Renal cortex interstitium (tissue), 11 donors: Measurements from ENCODE around the gene PTPN1. TPM values are rescaled to one million over a fixed set of nuclear protein-coding genes. Genes with fewer than 3 reads are reported as not detected.
"Not testable (repeated sequence)": the region's sequence is repeated elsewhere in the genome, so short reads cannot be mapped to it uniquely, and the experiment has no call there.

Experiments
- DNase-seq, 11 donors: peaks; one replicate each; pipeline ENCODE4 v3.0.0-alpha.2; 2013; ENCODE audit warnings: low read depth in 9 of 11, low spot score in 4 of 11; ENCODE audit errors: extremely low read depth in 1 of 11
- polyA plus RNA-seq, 3 donors: library from polyadenylated mRNA; unstranded; fragments of 120-200 nt; gene quantifications; one replicate each; pipeline ENCODE4 v1.2.1, GENCODE V29; 2013; ENCODE audit not compliant: insufficient read length in 3 of 3

Gene PTPN1
- polyA plus RNA-seq, 3 donors = 32.8 to 33.4 (median 32.8) TPM

DNA sequence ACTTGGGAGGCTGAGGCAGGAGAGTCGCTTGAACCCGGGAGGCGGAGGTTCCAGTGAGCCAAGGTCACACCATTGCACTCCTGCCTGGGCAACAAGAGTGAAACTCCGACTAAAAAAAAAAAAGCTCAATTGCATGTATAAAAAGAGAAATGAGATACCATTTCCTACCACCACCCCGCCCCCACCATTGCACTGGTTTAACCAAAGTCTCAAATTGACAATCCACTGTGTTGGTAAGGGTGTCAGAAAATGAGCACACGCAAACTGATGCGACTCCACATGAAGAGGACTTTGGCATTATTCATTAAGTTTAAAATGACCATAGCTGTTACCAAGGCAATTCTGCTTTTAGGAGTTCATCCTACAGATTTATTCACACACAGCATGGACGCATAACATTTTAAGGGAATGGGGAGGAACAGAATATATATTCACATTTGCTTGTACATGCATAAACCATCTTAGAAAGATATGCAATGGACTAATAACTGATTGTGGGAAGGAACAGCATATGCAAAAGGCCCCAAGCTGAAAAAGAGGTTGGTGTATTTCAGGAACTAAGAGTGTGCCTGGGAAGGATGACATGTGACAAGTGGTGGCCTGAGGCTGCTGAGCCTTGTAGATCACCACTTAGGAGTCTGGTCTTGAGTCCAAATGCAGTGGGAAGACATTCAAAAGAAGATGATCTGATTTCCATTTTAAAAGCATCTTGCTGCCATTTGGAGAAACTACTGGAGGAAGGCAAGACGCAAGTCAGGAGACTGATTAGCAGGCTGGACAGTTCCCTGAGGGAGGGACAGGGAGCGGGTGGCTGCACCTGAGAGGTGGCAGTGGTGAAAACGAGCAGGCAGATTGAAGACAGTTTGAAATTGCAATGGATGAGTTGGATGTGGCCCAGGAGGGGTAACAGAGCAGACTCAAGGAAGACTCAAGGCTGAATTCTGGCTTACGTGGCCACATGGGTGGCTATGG lies 37.2 kb upstream of the PTPN1 start:
- no peak for DNase-seq

DNA sequence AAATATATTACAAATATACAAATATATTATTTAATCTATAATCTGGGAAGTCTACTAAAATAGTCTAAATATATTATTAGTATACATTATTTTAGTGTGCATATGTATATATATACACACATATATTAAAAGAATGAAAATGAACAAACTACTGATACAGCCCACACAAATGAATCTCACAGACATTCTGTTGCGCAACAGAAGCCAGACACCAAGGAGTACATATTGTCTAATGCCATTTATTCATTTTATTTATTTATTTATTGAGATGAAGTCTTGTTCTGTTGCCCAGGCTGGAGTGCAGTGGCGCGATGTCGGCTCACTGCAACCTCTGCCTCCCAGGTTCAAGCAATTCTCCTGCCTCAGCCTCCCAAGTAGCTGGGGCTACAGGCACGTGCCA lies 35.8 kb upstream of the PTPN1 start:
- not testable (repeated sequence) for DNase-seq

DNA sequence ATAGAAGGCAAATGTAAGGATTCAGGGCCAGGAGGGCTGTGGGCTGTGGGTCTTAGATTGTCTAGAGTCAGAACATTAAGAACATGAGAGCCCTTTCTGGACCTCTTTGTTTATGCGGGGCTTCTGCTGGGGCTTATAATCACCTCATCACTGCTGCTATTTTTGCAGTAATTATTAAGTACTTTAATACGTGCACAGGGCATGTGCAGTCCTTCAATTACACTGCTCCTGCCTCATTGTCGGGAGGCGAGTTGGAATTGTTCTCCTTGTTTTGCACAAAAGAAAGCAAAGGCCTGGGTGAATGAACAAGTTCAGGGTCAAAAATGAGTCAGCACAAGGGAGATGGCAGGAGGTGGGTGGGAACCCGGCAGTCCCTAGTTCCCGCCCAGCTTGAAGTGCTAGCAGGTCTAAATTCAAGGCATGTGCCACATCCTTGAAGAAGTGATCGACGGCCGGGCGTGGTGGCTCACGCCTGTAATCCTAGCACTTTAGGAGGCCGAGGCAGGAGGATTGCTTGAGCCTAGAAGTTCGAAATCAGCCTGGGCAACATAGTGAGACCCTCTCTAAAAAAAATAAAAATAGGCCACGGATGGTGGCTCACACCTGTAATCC lies 34.4 kb upstream of the PTPN1 start:
- DNase-seq = no peak

DNA sequence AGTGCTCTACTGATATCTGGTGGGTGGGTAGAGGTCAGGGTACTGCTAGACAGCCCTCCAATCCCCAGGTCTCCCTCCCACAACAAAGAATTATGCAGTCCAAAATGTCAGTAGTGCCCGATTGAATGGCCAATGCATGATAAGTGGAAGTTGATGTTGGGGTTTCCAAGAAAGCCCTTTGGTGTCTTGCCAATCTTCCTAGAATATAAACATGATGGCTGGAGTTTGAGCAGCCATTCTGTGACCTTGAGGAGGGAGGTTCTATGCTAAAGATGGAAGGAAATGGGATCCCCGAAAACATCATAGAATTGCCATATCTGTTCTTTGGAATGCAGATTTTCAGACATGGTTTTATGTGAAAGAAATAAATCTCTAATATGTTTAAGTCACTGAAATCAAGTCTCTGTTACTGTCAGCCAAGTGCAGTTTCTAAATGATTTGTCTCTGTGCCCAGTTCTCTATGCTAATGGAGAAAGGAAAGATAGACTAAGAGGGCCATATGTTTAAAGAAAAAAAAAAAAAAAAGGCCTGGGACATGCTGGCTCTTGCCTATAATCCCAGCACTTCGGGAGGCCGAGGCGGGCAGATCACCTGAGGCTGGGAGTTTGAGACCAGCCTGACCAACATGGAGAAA lies 32.8 kb upstream of the PTPN1 start:
- DNase-seq = no peak

DNA sequence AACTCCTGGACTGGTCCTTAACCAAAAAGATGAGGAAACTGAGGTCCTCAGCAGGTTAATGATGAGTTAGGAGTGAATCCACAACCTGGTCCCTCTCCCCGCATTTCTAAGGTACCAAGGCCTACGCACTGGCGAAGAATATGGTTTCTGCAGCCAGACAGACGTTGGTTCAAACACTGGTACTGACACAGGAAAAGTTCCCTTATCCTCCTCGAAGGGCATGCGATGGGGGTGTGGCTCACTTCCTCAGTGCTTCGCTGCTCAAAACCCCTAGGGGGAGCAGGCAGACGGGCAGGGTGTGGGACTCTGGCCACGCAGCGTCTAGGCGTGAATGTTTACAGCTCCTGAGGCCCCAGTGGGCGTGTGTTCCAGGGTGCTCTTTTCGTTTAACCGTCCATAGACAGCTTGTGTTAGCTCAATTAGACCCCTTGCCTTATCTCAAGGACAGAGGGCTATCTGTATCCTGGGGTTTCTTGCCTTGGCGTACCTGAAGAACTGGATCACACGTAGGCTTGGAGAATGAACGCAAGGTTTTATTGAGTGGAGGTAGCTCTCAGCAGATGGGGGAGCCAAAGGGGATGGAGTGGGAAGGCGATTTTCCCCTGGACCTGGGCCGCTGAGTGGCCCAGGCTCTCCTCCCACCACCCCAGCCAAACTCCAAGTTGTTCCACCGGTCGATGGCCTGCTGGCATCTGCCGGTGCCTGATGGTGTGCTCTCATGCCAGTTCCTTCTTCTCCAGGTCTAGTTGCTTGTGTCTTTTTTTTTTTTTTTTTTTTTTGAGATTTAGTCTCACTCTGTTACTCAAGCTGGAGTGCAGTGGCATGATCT lies 31.8 kb upstream of the PTPN1 start:
- DNase-seq = no peak

DNA sequence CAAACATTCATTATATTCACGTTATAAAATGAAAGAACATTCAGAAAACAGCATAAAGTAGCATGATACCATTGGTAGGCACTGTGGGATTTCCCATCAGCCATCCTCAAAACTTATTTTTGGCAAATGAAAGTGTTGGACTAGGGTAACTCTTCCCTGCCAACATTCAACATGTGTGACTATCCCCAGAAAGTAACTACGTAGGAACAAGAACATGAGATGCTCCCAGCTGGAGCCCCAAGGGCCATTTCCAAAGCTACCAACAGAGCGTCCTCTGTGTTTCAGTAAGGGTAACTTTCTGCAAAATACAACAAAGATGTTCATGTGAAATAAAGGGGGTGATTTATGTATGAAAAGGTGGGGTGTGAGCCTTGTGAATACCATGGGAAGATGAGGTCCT lies 28.4 kb upstream of the PTPN1 start:
- no peak for DNase-seq

DNA sequence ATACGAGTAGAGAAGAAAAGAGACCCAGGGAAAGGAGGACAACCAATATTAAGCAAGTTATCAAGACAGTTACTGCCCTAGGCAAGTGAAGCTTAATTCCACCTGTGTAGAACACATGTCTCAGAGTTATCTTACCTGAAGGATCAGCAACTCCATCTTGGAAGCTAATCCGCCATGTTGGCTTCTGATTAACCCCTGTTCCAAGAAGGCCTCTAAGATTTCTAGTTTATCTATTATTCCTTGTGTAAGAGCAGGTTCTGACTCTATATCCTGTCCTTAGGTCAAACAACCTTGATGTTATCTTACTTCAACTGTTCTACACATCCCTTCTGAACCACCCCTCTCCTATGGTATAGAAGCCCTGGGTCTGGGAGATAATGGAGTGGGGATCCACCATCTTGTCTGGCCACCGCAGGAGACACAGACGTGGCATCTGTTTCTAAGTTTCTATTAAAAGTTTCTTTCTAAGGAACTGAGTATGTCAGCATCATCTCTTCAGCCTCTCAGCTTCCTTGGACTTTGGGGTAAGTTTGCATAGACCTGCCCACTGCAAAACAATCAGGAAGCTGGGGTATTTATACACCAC lies 27.7 kb upstream of the PTPN1 start:
- DNase-seq = no peak

DNA sequence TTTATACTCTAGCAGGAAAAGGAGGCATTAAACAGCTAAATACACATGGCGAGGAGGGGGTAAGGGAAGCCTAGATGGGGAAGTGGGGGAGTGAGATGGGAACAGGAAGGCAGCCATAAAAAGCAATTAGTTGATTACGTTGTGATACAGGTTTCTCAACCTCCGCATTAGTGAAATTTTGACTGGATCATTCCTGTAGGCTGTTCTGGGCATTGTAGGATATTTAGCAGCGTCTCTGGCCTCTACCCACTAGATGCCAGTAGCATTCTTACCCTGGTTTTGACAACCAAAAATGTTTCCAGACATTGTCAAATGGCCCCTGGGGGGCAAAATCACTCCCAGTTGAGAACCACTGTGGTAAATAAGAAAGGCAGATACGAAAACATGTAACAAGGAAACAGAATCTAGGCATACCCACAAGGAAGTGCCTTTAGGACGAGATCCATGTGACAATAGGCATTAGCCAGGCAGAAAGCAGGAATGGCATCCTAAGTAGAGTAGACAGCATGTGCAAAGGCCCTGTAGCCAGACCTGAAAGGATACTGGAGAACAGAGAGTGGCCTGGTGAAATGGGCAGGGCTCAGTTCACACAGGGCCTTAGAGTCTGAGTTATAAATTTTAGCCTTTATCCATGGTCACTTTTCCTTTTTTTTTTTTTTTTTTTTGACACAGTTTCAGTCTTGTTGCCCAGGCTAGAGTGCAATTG lies 25.8 kb upstream of the PTPN1 start:
- DNase-seq = no peak

DNA sequence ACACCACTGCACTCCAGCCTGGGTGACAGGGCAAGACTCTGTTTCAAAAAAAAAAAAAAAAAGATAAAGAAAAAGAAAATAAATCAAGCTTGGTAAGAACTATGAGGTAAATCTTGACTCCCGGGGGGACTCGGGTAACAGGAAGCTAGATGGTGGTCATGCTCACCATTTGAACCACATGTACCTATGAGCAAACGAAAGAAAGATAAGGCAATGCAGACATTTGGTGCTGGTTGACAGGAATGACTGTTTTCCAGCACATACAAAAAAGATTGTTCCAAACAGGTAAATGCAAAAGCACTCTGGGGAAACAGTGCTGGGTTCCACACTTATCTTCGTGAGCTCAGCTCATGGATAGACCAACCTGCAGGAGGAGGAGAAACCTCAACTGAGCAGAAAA lies 22.8 kb upstream of the PTPN1 start:
- no peak for DNase-seq

DNA sequence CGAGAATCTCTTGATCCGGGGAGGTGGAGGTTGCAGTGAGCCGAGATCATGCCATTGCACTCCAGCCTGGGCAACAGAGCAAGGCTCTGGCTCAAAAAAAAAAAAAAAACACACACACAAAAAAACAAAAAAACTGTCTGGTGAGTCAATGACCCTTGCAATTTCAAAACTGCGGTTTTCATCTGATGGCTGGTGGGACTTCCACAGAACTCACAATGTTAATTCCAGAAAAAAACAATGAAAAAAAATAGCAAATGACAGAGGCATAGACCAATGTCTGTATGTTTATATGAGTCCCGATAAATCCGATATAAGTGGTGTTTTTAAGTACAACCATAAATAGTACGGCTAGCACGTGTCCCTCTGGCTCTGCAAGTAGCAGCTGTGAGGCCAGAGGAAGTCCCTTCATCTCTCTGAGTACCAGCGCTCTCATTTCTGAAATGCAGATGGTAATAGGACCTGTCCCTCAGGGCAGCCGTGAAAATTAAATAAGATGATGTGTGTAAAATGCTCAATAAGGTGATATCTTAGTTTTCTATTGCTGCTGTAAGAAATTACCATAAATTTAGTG lies 21.9 kb upstream of the PTPN1 start:
- DNase-seq = no peak

DNA sequence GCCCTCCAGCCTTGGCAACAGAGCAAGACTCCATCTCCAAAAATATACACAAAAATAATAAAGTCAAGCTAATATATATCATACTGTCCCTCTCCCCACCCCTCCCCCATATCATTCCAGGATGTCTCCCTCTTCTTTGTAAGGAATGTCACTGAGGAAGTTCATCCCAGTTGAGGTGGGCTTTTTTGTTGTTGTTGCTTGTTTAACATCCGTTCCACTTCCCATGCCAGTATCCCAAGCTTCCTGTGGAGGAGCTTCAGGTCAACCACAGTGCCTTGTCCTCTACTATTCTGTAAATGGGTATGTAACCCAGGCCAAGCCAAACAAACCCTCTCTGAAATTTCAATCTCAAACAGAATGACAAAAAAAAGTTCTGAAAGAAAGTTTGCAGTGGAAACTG lies 19.0 kb upstream of the PTPN1 start:
- no peak for DNase-seq

DNA sequence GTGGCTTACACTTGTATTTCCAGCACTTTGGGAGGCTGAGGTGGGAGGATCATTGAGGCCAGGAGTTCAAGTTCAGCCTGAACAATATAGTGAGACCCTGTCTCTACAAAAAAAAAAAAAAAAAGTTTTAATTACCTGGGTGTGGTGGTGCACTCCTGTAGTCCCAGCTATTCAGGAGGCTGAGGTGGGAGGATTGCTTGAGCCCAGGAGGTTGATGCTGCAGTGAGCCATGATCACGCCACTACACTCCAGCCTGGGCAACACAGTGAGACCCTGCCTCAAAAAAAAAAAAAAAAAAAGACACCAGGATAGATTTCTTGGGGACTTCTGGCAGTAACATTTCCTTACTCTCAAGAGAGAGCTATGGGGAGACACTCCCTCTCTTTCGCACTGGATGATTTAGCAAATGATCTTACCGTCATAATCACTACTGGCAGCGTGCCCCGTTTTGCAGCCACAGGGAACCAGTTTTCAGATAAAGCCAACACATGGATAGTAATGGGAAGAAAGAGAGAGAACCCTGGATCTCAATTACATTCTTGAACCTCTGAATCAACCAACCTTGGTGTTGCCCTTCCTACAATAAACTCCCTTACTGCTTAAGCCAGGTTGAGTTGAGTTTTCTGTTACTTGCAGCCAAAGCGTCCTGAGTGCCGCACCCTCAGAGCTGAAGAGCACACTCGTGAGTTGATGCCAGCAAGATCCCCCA lies 18.1 kb upstream of the PTPN1 start:
- DNase-seq = no peak

DNA sequence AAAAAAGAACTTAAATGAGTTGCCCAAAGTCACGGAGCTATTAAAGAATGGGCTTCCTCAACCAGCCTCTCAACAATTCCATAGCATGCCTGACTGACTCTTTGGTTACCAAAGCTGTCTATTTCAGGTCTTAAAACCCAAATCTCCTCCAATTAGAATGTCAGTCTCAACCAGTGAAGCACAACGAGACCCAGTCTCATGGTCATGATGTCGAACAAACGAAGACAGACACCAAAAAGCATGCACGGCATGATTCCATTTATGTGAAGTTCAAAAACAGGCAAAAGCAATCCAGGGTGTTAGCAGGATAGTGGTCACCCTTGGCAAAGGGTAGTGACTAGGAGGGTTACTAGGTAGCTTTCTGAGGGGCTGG lies 16.3 kb upstream of the PTPN1 start:
- no peak for DNase-seq

DNA sequence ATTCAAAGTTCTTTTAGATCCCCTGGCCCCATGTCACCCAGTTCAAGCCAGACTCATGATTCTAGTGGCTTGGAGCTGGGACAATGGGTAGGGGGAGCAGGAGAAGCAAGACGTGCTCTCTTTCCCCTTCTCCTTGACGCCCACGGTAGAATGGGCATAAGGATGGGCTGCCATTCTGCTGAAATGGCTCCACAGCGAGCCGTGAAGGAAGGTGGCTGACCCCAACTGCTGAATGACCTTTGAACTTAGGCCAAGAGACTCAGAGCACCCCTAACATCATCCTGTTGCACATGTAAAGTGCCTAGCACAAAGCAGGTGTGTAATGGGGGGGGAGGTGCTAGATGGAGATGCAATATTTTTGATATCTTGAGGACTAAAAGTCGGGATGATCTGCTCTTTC lies 15.8 kb upstream of the PTPN1 start:
- DNase-seq = no peak

DNA sequence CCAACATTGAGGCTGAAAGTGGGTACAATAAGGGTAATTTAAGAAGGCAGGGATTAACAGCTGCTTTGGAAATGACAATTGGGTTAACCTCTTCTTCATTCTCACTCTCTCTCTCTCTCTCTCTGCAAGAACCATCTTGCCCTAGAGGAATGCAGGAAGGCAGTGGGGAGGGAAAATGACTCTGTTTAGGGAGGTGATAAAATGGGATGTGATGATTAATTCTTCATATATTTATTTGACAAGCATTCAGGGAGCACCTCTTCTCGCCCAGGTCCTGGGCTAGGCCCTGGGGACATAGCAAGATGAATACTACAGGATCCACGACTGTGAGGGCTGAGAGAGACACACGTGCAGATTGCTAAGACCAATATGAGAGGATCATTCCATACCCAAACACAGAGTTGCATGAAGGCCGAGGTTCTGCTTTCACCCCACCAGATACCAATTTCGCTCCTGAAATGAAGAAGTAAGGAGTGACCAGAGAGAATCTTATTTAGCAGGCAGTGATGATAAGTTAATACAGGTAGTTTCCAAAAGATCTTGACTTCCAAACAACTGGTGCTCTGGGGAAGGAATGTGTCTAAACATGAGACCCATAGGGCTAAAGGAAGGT lies 13.3 kb upstream of the PTPN1 start:
- DNase-seq = no peak

DNA sequence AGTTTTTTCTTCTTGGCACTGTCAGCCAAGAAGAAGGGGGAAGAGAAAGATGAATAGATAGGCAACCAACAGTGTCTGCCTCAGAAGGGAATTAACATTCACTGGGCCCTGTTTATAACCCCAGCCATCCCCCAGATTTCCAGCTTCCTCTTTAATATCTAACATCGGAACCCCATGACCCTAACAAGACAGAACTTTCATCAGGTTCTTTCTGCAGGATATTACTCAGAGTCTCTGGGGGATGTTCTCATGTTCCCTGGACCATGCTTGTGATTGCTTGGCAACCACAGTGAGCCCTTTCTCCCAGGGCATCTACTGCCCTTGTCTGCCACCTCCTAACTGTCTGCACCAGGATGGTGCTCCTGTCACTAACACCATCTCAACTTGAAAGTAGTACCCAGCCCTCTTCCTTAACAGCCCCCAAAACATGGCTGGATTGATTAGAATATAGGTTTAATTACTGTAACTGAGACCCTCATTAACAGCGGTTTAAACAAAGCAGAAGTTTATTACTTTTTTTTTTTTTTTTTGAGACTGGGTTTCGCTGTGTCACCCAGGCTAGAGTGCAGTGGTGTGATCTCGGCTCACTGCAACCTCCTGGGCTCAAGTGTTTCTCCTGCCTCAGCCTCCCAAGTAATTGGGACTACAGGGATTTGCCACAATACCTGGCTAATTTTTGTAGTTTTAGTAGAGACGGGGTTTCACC lies 12.0 kb upstream of the PTPN1 start:
- DNase-seq = no peak

DNA sequence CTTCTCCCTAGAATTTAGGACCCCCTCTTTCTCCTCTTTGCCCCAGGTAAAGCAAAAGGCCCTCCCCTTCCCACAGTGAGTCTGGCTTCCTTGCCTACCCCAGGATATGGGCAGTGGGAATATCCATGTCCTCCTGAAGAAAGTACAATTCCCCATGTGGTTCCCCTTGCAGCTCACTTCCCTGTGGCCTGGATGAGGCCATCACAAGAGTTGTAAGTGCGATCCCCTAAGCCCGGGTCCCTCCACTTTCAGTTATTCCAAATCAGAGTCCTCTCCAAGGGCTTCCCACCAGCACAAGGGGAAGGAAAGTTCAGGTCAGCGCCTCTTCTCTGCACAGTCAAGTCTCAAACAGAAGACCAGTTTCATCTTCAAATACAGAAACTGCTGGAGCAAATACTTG lies 10.2 kb upstream of the PTPN1 start:
- no peak for DNase-seq
